Body of pancreas (tissue), 4 donors: ENCODE measurements around the gene SKP1.
A peak's percentile ranks its signal among the peaks of the same experiment; 100 is the strongest.

Experiments
- POLR2A ChIP-seq, 3 donors: fragments of 450-650 bp; IDR thresholded peaks; one replicate each; pipeline ENCODE4 v1.6.1; 2016; ENCODE audit warnings: antibody characterized with exemption in 3 of 3, mild to moderate bottlenecking in 2 of 3
- TF ChIP-seq, protein P1 (sequence below), 7 experiments: fragments of 450-650 bp in 4 of 7; fragments of 200-600 bp in 3 of 7; sonication (generic) in 3 of 7; IDR thresholded peaks; one replicate each; pipeline ENCODE4 v1.5.1; 2016 to 2019; ENCODE audit warnings: antibody characterized with exemption in 7 of 7

DNA sequence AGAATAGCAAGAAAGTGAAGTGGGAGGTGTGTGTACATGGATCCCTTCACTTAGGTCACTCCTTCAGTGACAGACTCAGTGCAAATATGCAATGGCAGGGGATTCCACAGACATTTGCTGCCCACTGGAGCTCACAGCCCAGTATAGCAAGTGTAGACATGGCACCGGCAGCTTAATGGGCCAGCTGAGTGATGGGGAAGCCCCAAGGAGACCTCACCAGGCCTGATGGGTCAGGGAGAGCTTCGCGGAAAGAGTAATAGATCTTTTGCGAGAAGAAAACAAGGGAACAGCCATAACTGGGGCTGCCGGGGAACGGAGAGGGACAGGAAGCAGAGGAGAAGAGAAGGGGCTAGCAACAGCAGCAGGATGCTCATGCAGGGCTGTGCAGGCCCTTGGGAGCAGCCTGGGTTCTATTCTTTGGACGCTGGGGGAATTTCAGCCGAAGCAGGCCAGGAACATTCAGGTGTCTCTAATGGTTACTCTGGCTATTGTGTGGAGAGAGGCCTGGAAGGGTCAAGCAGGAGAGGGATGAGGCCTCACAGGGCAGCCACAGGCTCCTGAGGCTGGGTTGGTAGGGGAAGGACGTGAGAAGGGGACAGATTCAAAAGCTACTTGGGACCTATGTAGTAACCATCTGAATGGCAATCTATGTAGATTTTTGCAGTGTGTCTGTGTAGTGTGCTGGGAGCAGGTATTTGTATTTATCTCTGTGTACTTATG is 35.3 kb downstream of the SKP1 start:
- TF ChIP-seq POLR2A (IDR thresholded peaks at IDR 0.05) = no peak
- TF ChIP-seq, protein P1, sequence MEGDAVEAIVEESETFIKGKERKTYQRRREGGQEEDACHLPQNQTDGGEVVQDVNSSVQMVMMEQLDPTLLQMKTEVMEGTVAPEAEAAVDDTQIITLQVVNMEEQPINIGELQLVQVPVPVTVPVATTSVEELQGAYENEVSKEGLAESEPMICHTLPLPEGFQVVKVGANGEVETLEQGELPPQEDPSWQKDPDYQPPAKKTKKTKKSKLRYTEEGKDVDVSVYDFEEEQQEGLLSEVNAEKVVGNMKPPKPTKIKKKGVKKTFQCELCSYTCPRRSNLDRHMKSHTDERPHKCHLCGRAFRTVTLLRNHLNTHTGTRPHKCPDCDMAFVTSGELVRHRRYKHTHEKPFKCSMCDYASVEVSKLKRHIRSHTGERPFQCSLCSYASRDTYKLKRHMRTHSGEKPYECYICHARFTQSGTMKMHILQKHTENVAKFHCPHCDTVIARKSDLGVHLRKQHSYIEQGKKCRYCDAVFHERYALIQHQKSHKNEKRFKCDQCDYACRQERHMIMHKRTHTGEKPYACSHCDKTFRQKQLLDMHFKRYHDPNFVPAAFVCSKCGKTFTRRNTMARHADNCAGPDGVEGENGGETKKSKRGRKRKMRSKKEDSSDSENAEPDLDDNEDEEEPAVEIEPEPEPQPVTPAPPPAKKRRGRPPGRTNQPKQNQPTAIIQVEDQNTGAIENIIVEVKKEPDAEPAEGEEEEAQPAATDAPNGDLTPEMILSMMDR (IDR thresholded peaks at IDR 0.05) = peak in 1 of 7 experiments; percentile 5
